HG02610 (cell line): ENCODE results near the gene MRPS23.
A peak's percentile ranks its signal among the peaks of the same experiment; 100 is the strongest.

Source experiments
- ATAC-seq: cut with Tn5 transposase; IDR thresholded peaks from one replicate; pipeline ENCODE4 v1.9.1; 2021; ENCODE audit warnings: mild to moderate bottlenecking, moderate library complexity; ENCODE audit not compliant: unreplicated experiment

MRPS23 gene

GRCh38 chr17:57849874-57850754 lies at the start of gene MRPS23:
TSS of gene MRPS23 (minus strand) at chr17:57850044. CDS start at chr17:57850010, 34 bp downstream.
- peak; percentile 90 for ATAC-seq

GRCh38 chr17:57899391-57899790 lies 49.5 kb upstream of the MRPS23 start:
- ATAC-seq, result no peak

DNA sequence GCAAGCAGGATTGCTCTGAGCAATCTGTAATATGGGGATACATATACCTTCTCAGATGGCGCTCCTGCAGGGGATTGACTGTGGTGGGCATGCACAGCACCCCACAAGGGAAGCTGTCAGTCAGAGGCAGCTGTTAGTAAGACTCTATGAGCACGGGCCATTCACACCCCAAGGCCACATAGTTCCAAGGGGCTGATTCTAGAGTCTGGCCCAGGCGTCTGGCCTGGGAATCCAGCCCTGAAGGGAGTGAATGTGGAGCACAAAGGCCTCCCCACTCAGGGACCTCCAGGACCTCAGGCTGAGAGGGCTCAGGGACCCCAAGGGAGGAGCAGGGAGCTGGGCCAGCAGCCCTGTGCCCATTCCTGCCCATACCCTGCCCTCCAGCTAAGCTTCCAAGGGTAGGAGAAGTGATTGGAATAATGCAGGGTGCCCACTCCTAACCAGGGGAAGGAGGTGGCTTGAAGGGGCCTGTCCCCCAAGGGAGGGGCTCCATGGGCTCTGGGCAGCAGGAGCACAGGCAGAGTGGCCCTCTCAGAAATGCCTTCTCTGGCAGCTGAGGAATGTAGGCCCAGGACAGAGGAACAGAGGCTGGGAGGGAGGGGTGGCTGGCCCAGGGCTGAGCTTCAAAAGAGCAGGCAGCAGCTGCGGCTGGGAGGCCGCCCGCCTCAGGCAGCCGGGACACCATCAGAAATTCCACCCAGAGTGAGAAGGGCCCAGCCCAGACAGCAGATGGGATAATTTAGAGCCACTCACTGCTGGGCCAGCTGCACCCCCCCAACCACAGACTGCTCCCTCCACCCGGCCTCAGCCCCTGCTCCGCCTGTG lies 48.9 kb upstream of the MRPS23 start:
- ATAC-seq, result no peak

GRCh38 chr17:57895382-57896060 lies 45.7 kb upstream of the MRPS23 start:
- ATAC-seq, result no peak

DNA sequence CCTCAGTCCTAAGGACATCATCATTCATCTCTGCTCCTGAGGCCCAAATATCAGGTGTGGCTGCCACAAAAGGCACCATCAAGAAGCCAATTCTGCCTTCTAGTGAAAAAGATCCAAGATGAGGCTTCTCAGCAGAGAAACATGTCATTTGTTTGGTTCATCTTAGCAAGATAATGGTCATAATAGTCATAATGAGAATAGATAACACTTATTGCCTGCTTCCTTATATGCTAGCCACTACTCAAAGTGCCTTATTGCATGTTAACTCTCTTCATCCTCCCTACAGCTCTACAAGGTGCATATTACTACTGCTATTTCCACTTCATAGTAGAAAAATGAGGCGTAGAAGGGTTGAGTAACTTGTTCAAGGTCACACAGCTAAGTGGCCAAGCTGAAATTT lies 45.0 kb upstream of the MRPS23 start:
- ATAC-seq, result no peak

GRCh38 chr17:57892820-57893595 lies 43.2 kb upstream of the MRPS23 start:
- no peak for ATAC-seq

GRCh38 chr17:57892146-57892819 lies 42.4 kb upstream of the MRPS23 start:
- peak; percentile 47 for ATAC-seq

DNA sequence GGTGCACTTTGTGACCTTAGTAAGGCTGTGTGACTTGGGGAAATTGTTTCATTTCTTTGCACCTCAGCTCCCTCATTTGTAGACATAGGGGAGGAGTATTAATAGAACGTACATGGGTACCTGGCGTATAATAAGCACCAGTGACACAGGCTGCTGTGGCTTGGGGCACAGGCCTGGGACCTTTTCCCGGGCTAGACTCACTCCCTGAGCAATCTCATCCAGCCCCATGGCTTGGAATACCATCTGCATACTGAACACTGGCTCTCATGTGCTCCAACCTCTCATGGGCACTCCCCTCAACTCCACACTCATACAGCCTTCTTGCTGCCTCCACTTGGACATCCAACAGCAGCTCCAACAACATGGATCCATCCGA lies 41.0 kb upstream of the MRPS23 start:
- ATAC-seq, result no peak

DNA sequence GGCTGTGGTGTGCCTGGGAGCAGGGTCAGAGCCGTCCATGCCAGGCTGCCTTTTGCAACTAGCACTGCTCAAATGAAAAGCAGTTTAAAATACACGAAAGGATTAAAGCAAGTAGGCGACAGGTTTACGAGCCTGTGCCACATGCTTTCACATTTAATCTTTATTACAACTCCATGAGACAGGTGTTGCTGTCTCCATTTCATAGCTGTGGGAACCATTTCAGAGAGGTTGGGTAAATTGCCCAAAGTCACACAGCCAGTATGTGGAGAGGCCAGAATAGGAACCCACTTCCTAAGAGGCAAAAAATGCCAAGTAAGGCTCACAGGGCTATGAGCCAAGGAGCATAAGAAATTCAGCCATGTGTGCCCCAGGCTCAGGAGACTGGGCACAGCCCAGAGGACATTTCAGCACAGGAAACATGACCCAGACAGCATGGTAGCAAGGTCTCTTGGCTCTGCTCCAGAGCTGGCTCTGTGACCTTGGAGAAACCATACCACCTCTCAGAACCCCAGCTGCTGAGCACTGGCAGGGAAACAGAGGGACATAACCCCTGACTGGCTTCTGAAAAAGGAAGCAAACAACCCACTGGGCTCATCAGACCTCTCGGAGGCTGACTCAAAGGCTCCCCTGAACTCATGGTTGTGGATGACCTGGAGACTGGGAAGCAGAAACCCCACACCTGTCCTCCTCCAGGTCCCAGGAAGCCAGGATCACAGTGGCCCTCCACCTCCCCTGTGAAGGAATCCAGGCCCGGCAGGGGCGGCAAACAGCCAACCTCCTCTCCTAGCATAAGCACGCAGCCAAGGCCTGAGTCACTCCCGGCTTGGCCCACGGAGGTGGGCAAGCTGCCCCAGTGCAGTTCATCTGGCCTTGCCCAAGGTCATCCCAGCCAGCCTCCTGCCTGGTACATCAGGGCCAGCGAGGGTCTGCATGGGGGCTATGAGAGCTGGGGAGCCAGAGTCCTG lies 40.3 kb upstream of the MRPS23 start:
- ATAC-seq, result no peak

- no peak for ATAC-seq
Observed at GRCh38 chr17:57889252-57889651, 39.4 kb upstream of the MRPS23 start.

GRCh38 chr17:57888311-57889216 lies 38.7 kb upstream of the MRPS23 start:
- no peak for ATAC-seq

DNA sequence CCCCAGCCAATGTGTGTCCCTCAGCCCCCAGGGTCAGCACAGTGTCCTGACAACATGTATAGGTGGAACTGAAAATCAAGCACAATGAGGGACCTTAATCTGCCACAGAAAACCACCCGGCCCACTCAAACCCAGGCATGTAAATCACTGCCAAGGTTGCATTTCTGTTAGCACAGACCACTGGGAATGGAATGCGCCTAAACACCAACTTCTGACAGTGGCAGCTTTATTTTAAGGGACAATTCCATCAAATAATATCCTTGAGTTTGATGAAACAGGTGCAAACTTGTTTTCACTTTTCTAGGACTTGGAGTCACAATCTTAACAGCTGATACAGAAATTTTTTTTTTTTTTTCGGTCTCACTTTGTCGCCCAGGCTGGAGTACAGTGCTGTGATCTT lies 37.3 kb upstream of the MRPS23 start:
- no peak for ATAC-seq

GRCh38 chr17:57886020-57886419 lies 36.2 kb upstream of the MRPS23 start:
- no peak for ATAC-seq

DNA sequence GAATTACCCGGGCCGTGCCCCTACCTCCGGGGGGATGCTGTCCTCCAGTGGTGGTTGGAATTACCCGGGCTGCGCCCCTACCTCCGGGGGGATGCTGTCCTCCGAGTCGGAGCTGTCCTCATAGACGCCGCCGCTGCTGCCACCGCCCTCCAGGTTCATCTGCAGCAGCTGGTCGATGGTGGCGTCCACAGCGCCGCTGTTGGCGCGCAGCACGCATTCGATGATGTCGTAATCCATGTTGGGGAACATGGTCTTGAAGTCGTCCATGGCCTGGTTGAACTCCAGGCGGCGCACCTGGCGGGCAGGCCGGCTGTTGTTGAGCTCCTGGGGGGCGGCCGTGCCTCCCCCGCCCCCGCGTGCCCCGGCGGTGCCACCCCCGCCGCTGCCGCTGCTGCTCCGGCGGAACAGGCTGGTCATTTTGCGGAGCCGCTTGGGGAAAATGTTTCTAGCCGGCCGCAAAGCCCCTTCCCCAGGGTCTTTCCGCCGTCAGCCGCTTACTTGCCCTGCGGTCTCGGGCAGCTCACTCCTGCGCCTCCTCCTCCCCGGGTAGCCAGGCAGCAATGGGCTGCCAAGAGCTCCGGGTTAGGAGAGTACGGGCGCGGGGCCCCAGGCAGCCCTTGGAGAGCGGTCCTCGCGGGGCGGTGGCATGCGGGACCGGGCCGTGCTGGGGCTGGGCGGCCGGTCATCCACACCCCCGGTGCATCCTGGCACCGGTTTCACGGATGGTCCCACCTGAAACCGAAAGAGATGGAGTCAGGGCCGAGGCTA lies 35.5 kb upstream of the MRPS23 start:
- ATAC-seq, result no peak

DNA sequence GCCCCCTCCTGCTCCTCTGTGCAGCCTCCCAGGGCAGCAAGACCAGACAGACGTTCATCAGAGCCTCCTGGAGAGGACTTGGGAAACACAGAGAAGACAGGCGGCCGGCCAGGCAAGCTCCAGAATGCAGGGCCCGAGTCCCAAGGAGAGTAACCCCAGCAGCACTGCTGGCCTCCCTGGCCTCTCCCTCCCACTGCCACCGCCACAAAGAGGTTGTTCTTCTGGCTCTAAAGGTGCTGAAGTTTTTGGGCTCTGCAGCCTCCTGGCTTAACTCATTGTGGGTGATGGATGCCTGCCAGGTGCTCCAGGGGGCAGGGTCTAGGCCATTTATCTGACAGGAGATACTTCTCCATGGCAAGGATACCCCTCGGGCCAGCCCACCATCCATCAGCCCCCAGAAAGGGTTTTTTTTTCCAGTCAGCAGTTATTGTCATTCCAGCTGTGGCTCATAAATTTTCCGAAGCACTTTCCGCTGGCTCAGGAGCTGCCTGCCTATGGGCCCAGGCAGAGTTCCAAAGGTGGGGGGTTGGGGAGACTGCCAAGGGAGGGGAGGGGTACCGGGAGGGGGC lies 32.0 kb upstream of the MRPS23 start:
- no peak for ATAC-seq

GRCh38 chr17:57881143-57881542 lies 31.3 kb upstream of the MRPS23 start:
- no peak for ATAC-seq

- no peak for ATAC-seq
Observed at GRCh38 chr17:57880086-57880456, 30.2 kb upstream of the MRPS23 start.
